OCI-LY3 (cell line): Measurements from ENCODE around the gene CD207.

ENCODE experiments used
- H2AFZ ChIP-seq: fragments of 200-600, 300-600 bp; shearing (Covaris generic); 2 replicates; pipeline ENCODE4 v1.6.0; 2014; ENCODE audit warnings: antibody characterized with exemption, low read depth, low read length
- H3K27ac ChIP-seq: fragments of 200-600, 300-600 bp; sonication (generic); 2 replicates; pipeline ENCODE4 v1.5.1; 2014; ENCODE audit warnings: mild to moderate bottlenecking, low read length, moderate library complexity, mixed read lengths
- H3K27me3 ChIP-seq: fragments of 200-600, 300-600 bp; sonication (generic); 2 replicates; pipeline ENCODE4 v1.6.1; 2014; ENCODE audit warnings: low read depth, low read length, mixed read lengths
- H3K36me3 ChIP-seq: fragments of 200-600, 300-600 bp; sonication (generic); replicated peaks from 2 replicates; pipeline ENCODE3; 2014; ENCODE audit warnings: low read depth, low read length, mixed read lengths
- H3K4me1 ChIP-seq: fragments of 300-600, 200-600 bp; sonication (generic); 2 replicates; pipeline ENCODE4 v1.6.1; 2014; ENCODE audit warnings: low read length, mixed read lengths
- H3K4me2 ChIP-seq: fragments of 200-600, 300-600 bp; sonication (generic); 2 replicates; pipeline ENCODE4 v1.6.1; 2014; ENCODE audit warnings: low read length, mixed read lengths
- H3K4me3 ChIP-seq: fragments of 300-600, 200-600 bp; sonication (generic); 2 replicates; pipeline ENCODE4 v1.5.1; 2014; ENCODE audit warnings: antibody characterized with exemption, mild to moderate bottlenecking, low read length, moderate library complexity
- H3K79me2 ChIP-seq: fragments of 300-600, 200-600 bp; shearing (Covaris generic); 2 replicates; pipeline ENCODE4 v1.6.1; 2014; ENCODE audit warnings: mild to moderate bottlenecking, low read length, mixed read lengths
- H3K9ac ChIP-seq: fragments of 300-600, 200-600 bp; shearing (Covaris generic); 2 replicates; pipeline ENCODE4 v1.6.0; 2014; ENCODE audit warnings: mild to moderate bottlenecking, low read length, moderate library complexity
- H3K9me3 ChIP-seq: fragments of 200-600, 300-600 bp; shearing (Covaris generic); 2 replicates; pipeline ENCODE4 v1.6.1; 2014; ENCODE audit warnings: low read length, mixed read lengths; ENCODE audit not compliant: insufficient read depth
- H4K20me1 ChIP-seq: fragments of 200-600, 300-600 bp; sonication (generic); 2 replicates; pipeline ENCODE4 v1.6.1; 2016; ENCODE audit warnings: low read length, mixed read lengths; ENCODE audit not compliant: insufficient read depth
- CTCF ChIP-seq: fragments of 200-600, 300-600 bp; sonication (generic); IDR thresholded peaks from 2 replicates; pipeline ENCODE4 v1.5.1; 2014; ENCODE audit warnings: antibody characterized with exemption, low read length, low read depth
- EZH2phosphoT487 ChIP-seq: fragments of 200-600 bp; shearing (Covaris generic); IDR thresholded peaks from 2 replicates; pipeline ENCODE4 v1.6.1; 2018; ENCODE audit warnings: antibody characterized with exemption, mixed run types, low read depth

CD207 gene

DNA sequence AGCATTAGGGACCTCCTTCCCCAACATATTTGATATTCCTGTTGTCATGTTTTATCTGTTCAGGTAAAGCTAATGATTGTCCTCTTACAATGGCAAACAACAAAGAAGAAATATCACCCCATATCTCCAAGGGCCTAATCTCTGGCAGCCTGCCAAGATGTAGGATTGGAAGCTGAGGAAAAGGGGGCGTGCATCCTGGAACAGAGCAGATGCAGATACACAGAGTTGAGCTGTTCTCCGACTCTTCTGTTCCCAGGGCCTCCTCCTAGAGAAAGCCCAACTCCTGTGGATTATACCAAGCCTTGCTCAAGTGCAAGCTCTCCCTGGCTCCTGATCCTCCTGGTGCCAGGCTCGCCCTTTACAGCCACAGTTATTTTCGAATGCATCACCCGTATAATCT is 35.2 kb upstream of the CD207 start:
- Histone ChIP-seq H3K79me2 (no peaks in the 10 kb centered on the region), H3K36me3 (no peaks in the 10 kb centered on the region), H3K4me3 (no peak overlapping the region), H3K9me3 (no peaks in the 10 kb centered on the region), H3K27ac (no peak overlapping the region), H3K4me2 (no peak overlapping the region), H3K27me3 (peaks cover 8% of the 10 kb centered on the region; the same call in 1 of the 2 replicates), H4K20me1 (no peaks in the 10 kb centered on the region), H3K4me1 (no peaks in the 10 kb centered on the region), H2AFZ (no peak overlapping the region), H3K9ac (no peak overlapping the region)
- TF ChIP-seq EZH2phosphoT487, result no peak

- TF ChIP-seq EZH2phosphoT487 (no peak), CTCF (no peak)
- H4K20me1 ChIP-seq, result no peaks in the 10 kb centered on the region
- no peak overlapping the region for H3K27ac ChIP-seq
- H3K4me3 ChIP-seq, result no peak overlapping the region
- H3K36me3 ChIP-seq, result no peaks in the 10 kb centered on the region
- H3K79me2 ChIP-seq, result no peaks in the 10 kb centered on the region
- peaks cover 8% of the 10 kb centered on the region; the same call in 1 of the 2 replicates for H3K27me3 ChIP-seq
- no peak overlapping the region for H3K9ac ChIP-seq
- no peaks in the 10 kb centered on the region for H3K4me1 ChIP-seq
- H3K9me3 ChIP-seq, result no peaks in the 10 kb centered on the region
- H3K4me2 ChIP-seq, result no peak overlapping the region
- no peak overlapping the region; the same call in 1 of the 2 replicates for H2AFZ ChIP-seq
These were observed 33.4 kb upstream of the CD207 start for GRCh38 chr2:70868970-70869369.

DNA sequence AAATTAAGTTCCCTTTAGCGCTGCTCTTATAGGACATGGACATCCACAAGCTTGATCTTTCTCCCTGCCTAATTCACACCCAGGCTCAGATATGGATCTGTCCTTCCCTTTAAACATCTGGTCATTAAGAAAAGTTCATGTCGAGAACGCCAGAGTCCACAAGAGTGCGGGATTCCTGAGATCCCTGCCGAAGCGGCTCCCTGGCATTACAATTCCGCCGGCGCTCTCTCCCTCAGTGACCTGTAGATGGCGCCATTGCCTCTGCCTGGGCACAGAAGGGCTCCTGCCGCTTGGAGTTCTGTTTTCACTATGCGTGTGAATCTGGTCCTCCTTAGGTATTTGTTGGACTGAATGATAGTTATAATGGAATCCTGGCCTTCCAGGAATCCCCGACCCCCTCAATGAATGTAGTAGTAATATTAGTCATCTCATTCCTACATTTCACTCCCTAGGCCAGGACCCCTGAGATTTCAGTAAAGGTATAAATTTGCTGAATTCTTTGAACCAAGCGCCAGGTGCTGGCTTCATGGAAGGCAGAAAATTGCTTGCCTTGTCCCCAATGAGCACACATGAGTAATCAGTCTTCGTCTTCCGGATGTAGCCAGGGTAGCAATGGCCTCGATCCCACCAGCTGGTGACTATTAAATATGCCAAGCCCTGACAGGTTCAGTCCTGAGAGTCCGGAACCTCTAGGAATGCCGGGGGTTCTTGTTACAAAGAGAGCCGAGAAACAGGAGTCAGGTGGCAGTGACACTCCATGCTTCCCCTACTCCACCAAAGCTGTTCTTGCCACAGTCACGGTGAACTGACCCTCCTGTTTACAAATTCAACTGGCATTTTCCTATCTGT is 26.4 kb upstream of the CD207 start:
- TF ChIP-seq EZH2phosphoT487 (no peak), CTCF (peak; percentile 95)
- Histone ChIP-seq H3K4me2 (peak overlapping the region; percentile 51), H2AFZ (0 out of 2 replicates have a peak overlapping the region, but pooled peaks have one; percentile 31)

DNA sequence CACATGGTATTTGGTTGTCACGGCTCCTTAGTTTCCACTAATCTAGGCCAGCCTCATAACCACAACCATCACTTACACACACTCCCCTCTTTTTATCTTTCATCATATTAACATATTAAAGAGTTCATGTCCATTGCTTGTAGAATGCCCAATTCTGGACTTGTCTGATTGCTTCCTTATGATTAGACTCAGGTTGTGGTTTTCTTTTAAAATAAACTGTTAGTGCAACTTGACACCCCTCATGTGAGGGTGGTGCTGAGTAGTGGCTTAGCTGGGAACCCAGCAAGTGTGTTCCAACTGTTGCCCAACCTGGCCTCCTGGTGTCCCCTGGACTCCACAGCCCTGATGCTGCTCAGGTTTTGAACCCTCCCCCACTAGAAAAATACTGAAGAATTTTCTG is 20.1 kb upstream of the CD207 start:
- Histone ChIP-seq H4K20me1 (no peaks in the 10 kb centered on the region), H3K4me2 (no peak overlapping the region), H3K9me3 (no peaks in the 10 kb centered on the region), H2AFZ (no peak overlapping the region), H3K4me3 (no peak overlapping the region), H3K27me3 (peaks cover 36% of the 10 kb centered on the region), H3K4me1 (peaks cover 20% of the 10 kb centered on the region), H3K36me3 (no peaks in the 10 kb centered on the region), H3K27ac (no peak overlapping the region), H3K79me2 (no peaks in the 10 kb centered on the region), H3K9ac (no peak overlapping the region)
- TF ChIP-seq CTCF (no peak), EZH2phosphoT487 (no peak)

More for the DNA sequence above, 26.4 kb upstream of the CD207 start:
- H3K4me3 ChIP-seq, result 0 out of 2 replicates have a peak overlapping the region, but pooled peaks have one; percentile 21
- H3K27me3 ChIP-seq, result peaks cover 51% of the 10 kb centered on the region
- no peaks in the 10 kb centered on the region for H4K20me1 ChIP-seq
- H3K4me1 ChIP-seq, result no peaks in the 10 kb centered on the region
- H3K9ac ChIP-seq, result no peak overlapping the region
- H3K9me3 ChIP-seq, result no peaks in the 10 kb centered on the region
- no peak overlapping the region for H3K27ac ChIP-seq
- H3K36me3 ChIP-seq, result no peaks in the 10 kb centered on the region
- H3K79me2 ChIP-seq, result no peaks in the 10 kb centered on the region
